HepG2 (cell line): ENCODE data around the gene TSPAN12. TPM values are rescaled to one million over a fixed set of nuclear protein-coding genes. Genes with fewer than 3 reads are reported as not detected.

Experiments used
- ATAC-seq: fragments of 200-7000 bp; cut with Tn5 transposase; 3 replicates; pipeline ENCODE4 v1.9.1; 2020; ENCODE audit warnings: mild to moderate bottlenecking, moderate library complexity
- BruUV-seq: library from RNA; stranded (reverse); fragments of 400-500 nt; replicated peaks from 2 replicates; lab custom pipeline; 2021; lab: Mats Ljungman, UMichigan
- CTCF ChIA-PET: fragments of 300-600 bp; formaldehyde crosslinking; extraction: SDS; loops from one replicate; lab custom pipeline; 2021; ENCODE audit warnings: low total read pairs, inconsistent platforms, low intra/inter-chr PET ratio; lab: Yijun Ruan, JAX
- POLR2A ChIA-PET: fragments of 350-600 bp; sonication (Branson Sonifier 250); formaldehyde crosslinking; loops from one replicate; lab custom pipeline; 2020; ENCODE audit warnings: antibody characterized with exemption, inconsistent platforms; lab: Yijun Ruan, JAX
- DNase-seq: peaks from one replicate; pipeline ENCODE4 v3.0.0-alpha.2; 2015; ENCODE audit warnings: low spot score
- FAIRE-seq: peaks from 3 replicates; lab custom pipeline; 2011; peaks lifted over from hg19 to GRCh38; lab: Jason Lieb, UNC
- H2AFZ ChIP-seq: one replicate; pipeline ENCODE4 v1.6.1; 2011; ENCODE audit warnings: low read length, inconsistent platforms
- H3K27ac ChIP-seq: fragments of 300-600 bp; 3 replicates; pipeline ENCODE4 v1.8.0; 2011; ENCODE audit warnings: mixed run types, mild to moderate bottlenecking, mixed read lengths, low read length, inconsistent platforms; ENCODE audit not compliant: insufficient read depth; ENCODE audit errors: extremely low read length
- H3K27me3 ChIP-seq, 2 experiments: fragments of 200-600 bp in 1 of 2; 2 replicates in 1 of 2; 3 replicates in 1 of 2; pipeline versions ENCODE4 v1.6.0 to v1.8.0; 2011; ENCODE audit warnings: low read length in 2 of 2, mild to moderate bottlenecking in 2 of 2, moderate library complexity in 2 of 2, inconsistent platforms in 1 of 2; ENCODE audit not compliant: insufficient read depth in 2 of 2, control insufficient read depth in 1 of 2
- H3K36me3 ChIP-seq, 2 experiments: fragments of 200-600 bp in 1 of 2; replicated peaks in 1 of 2; 2 replicates in 1 of 2; 3 replicates in 1 of 2; pipeline versions ENCODE4 v1.5.1 to v1.8.0; 2011; ENCODE audit warnings: low read length in 2 of 2, inconsistent platforms in 1 of 2; ENCODE audit not compliant: insufficient read depth in 2 of 2, control insufficient read depth in 1 of 2
- H3K4me1 ChIP-seq: 2 replicates; pipeline ENCODE4 v1.5.1; 2012; ENCODE audit warnings: low read length, inconsistent platforms; ENCODE audit not compliant: insufficient read depth
- H3K4me2 ChIP-seq: 2 replicates; pipeline ENCODE4 v1.6.0; 2011; ENCODE audit warnings: low read depth, low read length, inconsistent platforms
- H3K4me3 ChIP-seq, 3 experiments: fragments of 200-600 bp in 1 of 3; sonication (generic), shearing (Covaris generic) in 1 of 3; replicated peaks in 1 of 3; 2 replicates each; pipeline ENCODE4 v1.5.1; 2011 to 2016; ENCODE audit warnings: low read length in 3 of 3, inconsistent platforms in 2 of 3, low read depth in 2 of 3, mild to moderate bottlenecking in 2 of 3, control low read depth in 1 of 3, mixed read lengths in 1 of 3; ENCODE audit not compliant: insufficient read depth in 1 of 3
- H3K79me2 ChIP-seq: one replicate; pipeline ENCODE4 v1.6.1; 2011; ENCODE audit warnings: low read length, inconsistent platforms; ENCODE audit not compliant: insufficient read depth
- H3K9ac ChIP-seq: 2 replicates; pipeline ENCODE4 v1.6.0; 2011; ENCODE audit warnings: mild to moderate bottlenecking, low read depth, low read length, inconsistent platforms; ENCODE audit not compliant: insufficient read depth
- H3K9me3 ChIP-seq: 2 replicates; pipeline ENCODE4 v1.5.1; 2012; ENCODE audit warnings: mild to moderate bottlenecking, low read length
- H4K20me1 ChIP-seq: 2 replicates; pipeline ENCODE4 v1.6.0; 2011; ENCODE audit warnings: inconsistent platforms, mild to moderate bottlenecking, low read length, moderate library complexity; ENCODE audit not compliant: insufficient read depth
- BHLHE40 ChIP-seq: IDR thresholded peaks from 2 replicates; pipeline ENCODE4 v1.6.1; 2011; ENCODE audit warnings: low read length, improper control_type of control experiment
- CREM ChIP-seq, 2 experiments: sonication (generic) in 1 of 2; formaldehyde crosslinking in 1 of 2; IDR thresholded peaks; 2 replicates each; pipeline versions ENCODE4 v1.4.0 to v1.6.1; 2016 to 2020; ENCODE audit warnings: antibody characterized with exemption in 1 of 2, mild to moderate bottlenecking in 1 of 2, missing genetic modification reagents in 1 of 2
- EP300 ChIP-seq, 3 experiments: sonication (generic) in 1 of 3; formaldehyde crosslinking in 1 of 3; IDR thresholded peaks; 2 replicates each; pipeline versions ENCODE4 v1.5.1 to v1.6.1; 2011 to 2020; ENCODE audit warnings: low read depth in 2 of 3, low read length in 2 of 3, borderline replicate concordance in 1 of 3, improper control_type of control experiment in 1 of 3, mild to moderate bottlenecking in 1 of 3, missing genetic modification reagents in 1 of 3, moderate library complexity in 1 of 3
- GABPB1 ChIP-seq: IDR thresholded peaks from 2 replicates; pipeline ENCODE4 v1.6.1; 2016; ENCODE audit warnings: mild to moderate bottlenecking, missing genetic modification reagents, moderate library complexity, missing compliant biosample characterization
- JARID2 ChIP-seq: sonication (generic); formaldehyde crosslinking; IDR thresholded peaks from 2 replicates; pipeline ENCODE4 v1.8.1; 2023; ENCODE audit warnings: missing genetic modification reagents, inconsistent platforms; ENCODE audit not compliant: insufficient replicate concordance
- JUN ChIP-seq: sonication (generic); formaldehyde crosslinking; IDR thresholded peaks from 2 replicates; pipeline ENCODE4 v1.4.0; 2020; ENCODE audit warnings: mild to moderate bottlenecking, missing genetic modification reagents
- KLF6 ChIP-seq: IDR thresholded peaks from 2 replicates; pipeline ENCODE4 v1.8.0; 2016; ENCODE audit warnings: missing biosample characterization, missing genetic modification reagents
- MIER2 ChIP-seq: IDR thresholded peaks from 2 replicates; pipeline ENCODE4 v1.6.1; 2016; ENCODE audit warnings: missing biosample characterization, missing genetic modification reagents
- NR0B2 ChIP-seq: sonication (generic); formaldehyde crosslinking; IDR thresholded peaks from 2 replicates; pipeline ENCODE4 v1.4.0; 2020; ENCODE audit warnings: mild to moderate bottlenecking, missing genetic modification reagents
- RAD51 ChIP-seq: fragments of 450-650 bp; IDR thresholded peaks from 2 replicates; pipeline ENCODE4 v1.6.1; 2016; ENCODE audit warnings: borderline replicate concordance
- SPEN ChIP-seq: sonication (generic); formaldehyde crosslinking; IDR thresholded peaks from 2 replicates; pipeline ENCODE4 v1.5.1; 2020; ENCODE audit warnings: low read depth, mild to moderate bottlenecking, missing genetic modification reagents
- SRSF4 ChIP-seq: fragments of 200-400 bp; formaldehyde crosslinking; IDR thresholded peaks from one replicate; pipeline ENCODE4 v1.6.1; 2018; ENCODE audit warnings: mild to moderate bottlenecking, low read depth, low read length, moderate library complexity; ENCODE audit not compliant: poor library complexity, severe bottlenecking
- TEAD3 ChIP-seq: optimal IDR thresholded peaks from 2 replicates; pipeline ENCODE3; 2016; ENCODE audit warnings: borderline replicate concordance
- ZBTB8A ChIP-seq: sonication (generic); formaldehyde crosslinking; IDR thresholded peaks from 2 replicates; pipeline ENCODE4 v1.4.0; 2020; ENCODE audit warnings: mild to moderate bottlenecking, low read depth, missing genetic modification reagents, borderline replicate concordance
- ZFP1 ChIP-seq: IDR thresholded peaks from 2 replicates; pipeline ENCODE4 v1.6.1; 2016
- ZSCAN30 ChIP-seq: sonication (generic); formaldehyde crosslinking; IDR thresholded peaks from 2 replicates; pipeline ENCODE4 v1.5.0; 2020; ENCODE audit warnings: mild to moderate bottlenecking, missing genetic modification reagents
- WGBS: methylation state at CpG from one replicate; pipeline ENCODE4 v1.1.6; 2017; ENCODE audit warnings: low lambda C conversion rate; 5-methylcytosine and 5-hydroxymethylcytosine counted together
- in situ Hi-C: cut with HindIII; loops from 2 replicates; pipeline ENCODE4 v1.10.0; 2017; ENCODE audit warnings: low pct_unique_long_range_greater_than_20kb; ENCODE audit not compliant: extremely low pct_ligation_motif_present
- intact Hi-C: fragments of 100-400 bp; cut with micrococcal nuclease; formaldehyde crosslinking; loops from one replicate; pipeline ENCODE4 v1.10.0; 2022; ENCODE audit not compliant: unreplicated experiment
- polyA plus RNA-seq, 8 experiments: library from polyadenylated mRNA; depleted of rRNA in 3 of 8; stranded (reverse) in 7 of 8; unstranded in 1 of 8; fragments of >200 nt; fragmentation: Illumina TruSeq in 4 of 8; extraction: Trizol in 4 of 8; gene quantifications; 2 replicates each; pipeline versions ENCODE4 v1.2.1 to v1.2.3, GENCODE V29; 2011 to 2016; ENCODE audit warnings: low read depth in 4 of 8, missing spikeins in 1 of 8, mixed read lengths in 1 of 8; ENCODE audit not compliant: insufficient read depth in 1 of 8
- total RNA-seq, 5 experiments: library from RNA; depleted of rRNA; stranded (reverse); fragments of >200 nt; fragmentation: Illumina TruSeq; extraction: Trizol; gene quantifications; 2 replicates each; pipeline ENCODE4 v1.2.3, GENCODE V29; 2016; ENCODE audit warnings: low read depth in 1 of 5
- TF ChIP-seq, protein P1 (sequence below): sonication (generic); formaldehyde crosslinking; IDR thresholded peaks from 2 replicates; pipeline ENCODE4 v1.5.1; 2020; ENCODE audit warnings: mild to moderate bottlenecking, missing genetic modification reagents, borderline replicate concordance

The TSPAN12 gene
- total and polyA plus RNA-seq, 2 of the 13 experiments (the other 11 are each of a cell fraction or from before 2014, with no cell fraction given) = 0.48 to 0.95 TPM

DNA sequence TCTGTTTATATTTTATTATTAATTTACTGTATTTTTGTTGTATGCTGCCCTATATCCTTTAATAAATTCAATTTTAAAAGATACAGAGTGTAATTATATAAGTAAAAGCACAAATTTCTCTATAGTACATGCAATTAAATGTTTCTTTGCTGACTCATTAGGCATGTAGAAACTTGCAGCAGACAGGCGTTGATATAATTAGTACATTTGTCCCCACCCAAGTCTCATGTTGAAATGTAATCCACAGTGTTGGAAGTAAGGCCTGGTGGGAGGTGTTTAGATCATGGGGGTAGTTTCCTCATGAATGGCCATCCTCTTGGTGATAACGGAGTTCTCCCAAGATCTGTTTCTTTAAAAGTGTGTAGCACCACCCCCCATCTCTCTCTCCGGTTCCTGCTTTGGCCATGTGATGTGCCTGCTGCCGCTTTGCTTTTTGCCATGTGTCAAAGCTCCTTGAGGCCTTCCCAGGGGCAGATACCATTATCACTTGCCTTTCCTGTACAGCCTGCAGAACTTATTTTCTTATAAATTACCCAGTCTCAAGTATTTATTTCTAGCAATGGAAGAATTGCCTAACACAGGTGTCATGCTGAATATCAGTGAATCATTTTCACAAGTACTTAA lies 63.7 kb downstream of the TSPAN12 start:
- ATAC-seq = no peak
- Histone ChIP-seq H4K20me1 (no peaks in the 10 kb centered on the region), H3K4me2 (no peak overlapping the region), H3K4me3 (no peak overlapping the region), H3K79me2 (no peaks in the 10 kb centered on the region), H3K9me3 (no peaks in the 10 kb centered on the region), H2AFZ (no peak overlapping the region), H3K27me3 (no peaks in the 10 kb centered on the region), H3K27ac (no peak overlapping the region), H3K4me1 (no peaks in the 10 kb centered on the region), H3K36me3 (no peaks in the 10 kb centered on the region), H3K9ac (no peak overlapping the region)
- DNase-seq = no peak
- in situ Hi-C loops (no loop called here), intact Hi-C loops (loop anchor here (5.0 kb wide), 1 partner anchor 63 kb away; the partner anchor contains the start of gene TSPAN12)
- ChIA-PET CTCF (no interaction called here), POLR2A (no interaction called here)
- TF ChIP-seq MIER2 (no peak), GABPB1 (CRISPR knock-in tag) (no peak), CREM (IDR thresholded peaks at IDR 0.05) (no peak), CREM (CRISPR knock-in tag; IDR thresholded peaks at IDR 0.05) (no peak), SPEN (CRISPR knock-in tag) (no peak), ZSCAN30 (CRISPR knock-in tag) (no peak), JARID2 (no peak), RAD51 (no peak), JUN (CRISPR knock-in tag) (no peak), SRSF4 (no peak), NR0B2 (CRISPR knock-in tag) (no peak), TEAD3 (CRISPR knock-in tag) (no peak), EP300 (IDR thresholded peaks at IDR 0.05; ENCODE audit: low read depth in 2 of 2, low read length in 2 of 2) (no peak), EP300 (CRISPR knock-in tag; IDR thresholded peaks at IDR 0.05; ENCODE audit: borderline replicate concordance) (no peak), ZFP1 (no peak), BHLHE40 (no peak), KLF6 (no peak), ZBTB8A (CRISPR knock-in tag) (no peak)
- TF ChIP-seq, protein P1, sequence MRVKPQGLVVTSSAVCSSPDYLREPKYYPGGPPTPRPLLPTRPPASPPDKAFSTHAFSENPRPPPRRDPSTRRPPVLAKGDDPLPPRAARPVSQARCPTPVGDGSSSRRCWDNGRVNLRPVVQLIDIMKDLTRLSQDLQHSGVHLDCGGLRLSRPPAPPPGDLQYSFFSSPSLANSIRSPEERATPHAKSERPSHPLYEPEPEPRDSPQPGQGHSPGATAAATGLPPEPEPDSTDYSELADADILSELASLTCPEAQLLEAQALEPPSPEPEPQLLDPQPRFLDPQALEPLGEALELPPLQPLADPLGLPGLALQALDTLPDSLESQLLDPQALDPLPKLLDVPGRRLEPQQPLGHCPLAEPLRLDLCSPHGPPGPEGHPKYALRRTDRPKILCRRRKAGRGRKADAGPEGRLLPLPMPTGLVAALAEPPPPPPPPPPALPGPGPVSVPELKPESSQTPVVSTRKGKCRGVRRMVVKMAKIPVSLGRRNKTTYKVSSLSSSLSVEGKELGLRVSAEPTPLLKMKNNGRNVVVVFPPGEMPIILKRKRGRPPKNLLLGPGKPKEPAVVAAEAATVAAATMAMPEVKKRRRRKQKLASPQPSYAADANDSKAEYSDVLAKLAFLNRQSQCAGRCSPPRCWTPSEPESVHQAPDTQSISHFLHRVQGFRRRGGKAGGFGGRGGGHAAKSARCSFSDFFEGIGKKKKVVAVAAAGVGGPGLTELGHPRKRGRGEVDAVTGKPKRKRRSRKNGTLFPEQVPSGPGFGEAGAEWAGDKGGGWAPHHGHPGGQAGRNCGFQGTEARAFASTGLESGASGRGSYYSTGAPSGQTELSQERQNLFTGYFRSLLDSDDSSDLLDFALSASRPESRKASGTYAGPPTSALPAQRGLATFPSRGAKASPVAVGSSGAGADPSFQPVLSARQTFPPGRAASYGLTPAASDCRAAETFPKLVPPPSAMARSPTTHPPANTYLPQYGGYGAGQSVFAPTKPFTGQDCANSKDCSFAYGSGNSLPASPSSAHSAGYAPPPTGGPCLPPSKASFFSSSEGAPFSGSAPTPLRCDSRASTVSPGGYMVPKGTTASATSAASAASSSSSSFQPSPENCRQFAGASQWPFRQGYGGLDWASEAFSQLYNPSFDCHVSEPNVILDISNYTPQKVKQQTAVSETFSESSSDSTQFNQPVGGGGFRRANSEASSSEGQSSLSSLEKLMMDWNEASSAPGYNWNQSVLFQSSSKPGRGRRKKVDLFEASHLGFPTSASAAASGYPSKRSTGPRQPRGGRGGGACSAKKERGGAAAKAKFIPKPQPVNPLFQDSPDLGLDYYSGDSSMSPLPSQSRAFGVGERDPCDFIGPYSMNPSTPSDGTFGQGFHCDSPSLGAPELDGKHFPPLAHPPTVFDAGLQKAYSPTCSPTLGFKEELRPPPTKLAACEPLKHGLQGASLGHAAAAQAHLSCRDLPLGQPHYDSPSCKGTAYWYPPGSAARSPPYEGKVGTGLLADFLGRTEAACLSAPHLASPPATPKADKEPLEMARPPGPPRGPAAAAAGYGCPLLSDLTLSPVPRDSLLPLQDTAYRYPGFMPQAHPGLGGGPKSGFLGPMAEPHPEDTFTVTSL = no peak
- FAIRE-seq = no peak
- 14% methylated on average over 4 of the region's 4 CpGs for WGBS
- BruUV-seq = no TSS peak
